Endothelial cell of umbilical vein (primary cell): Measurements from ENCODE around the gene NPFFR1. TPM values are rescaled to one million over a fixed set of nuclear protein-coding genes. Genes with fewer than 3 reads are reported as not detected.

Experiments used
- BruUV-seq: library from RNA; stranded (reverse); fragments of 400-500 nt; replicated peaks from 2 replicates; lab custom pipeline; 2021; lab: Mats Ljungman, UMichigan
- CTCF ChIA-PET: fragments of 300-600, 350-600 bp; sonication (Branson Sonifier 250); formaldehyde crosslinking; loops from one replicate; lab custom pipeline; 2021; ENCODE audit warnings: antibody characterized with exemption, inconsistent platforms; lab: Charles Lee
- POLR2A ChIA-PET: fragments of 300-600, 350-600 bp; sonication (Branson Sonifier 250); formaldehyde crosslinking; loops from one replicate; lab custom pipeline; 2021; ENCODE audit warnings: antibody characterized with exemption, inconsistent platforms; lab: Charles Lee
- DNase-seq: peaks from one replicate; pipeline ENCODE4 v3.0.0-alpha.2; 2011; ENCODE audit warnings: low read depth, low spot score
- FAIRE-seq: peaks from 2 replicates; lab custom pipeline; 2011; peaks lifted over from hg19 to GRCh38; lab: Jason Lieb, UNC
- H2AFZ ChIP-seq: 2 replicates; pipeline ENCODE4 v1.6.0; 2012; ENCODE audit warnings: low read depth, low read length, control low read depth, inconsistent platforms
- H3K27ac ChIP-seq: 2 replicates; pipeline ENCODE4 v1.5.1; 2011; ENCODE audit warnings: low read depth, mild to moderate bottlenecking, control low read depth, low read length, moderate library complexity; ENCODE audit not compliant: insufficient read depth
- H3K27me3 ChIP-seq, 2 experiments: 2 replicates each; pipeline versions ENCODE4 v1.6.0 to v1.6.1; 2011; ENCODE audit warnings: low read length in 2 of 2, mixed read lengths in 1 of 2; ENCODE audit not compliant: control insufficient read depth in 2 of 2, insufficient read depth in 2 of 2
- H3K36me3 ChIP-seq, 2 experiments: 2 replicates in 1 of 2; 3 replicates in 1 of 2; pipeline ENCODE4 v1.5.1; 2011; ENCODE audit warnings: low read length in 2 of 2, mild to moderate bottlenecking in 1 of 2, moderate library complexity in 1 of 2; ENCODE audit not compliant: control insufficient read depth in 2 of 2, insufficient read depth in 2 of 2; ENCODE audit errors: extremely low read depth in 1 of 2
- H3K4me1 ChIP-seq: 3 replicates; pipeline ENCODE4 v1.5.1; 2011; ENCODE audit warnings: mild to moderate bottlenecking, low read length; ENCODE audit not compliant: control insufficient read depth, insufficient read depth; ENCODE audit errors: extremely low read depth
- H3K4me2 ChIP-seq: 2 replicates; pipeline ENCODE4 v1.6.1; 2011; ENCODE audit warnings: low read length, control low read depth, mixed read lengths; ENCODE audit not compliant: insufficient read depth
- H3K4me3 ChIP-seq, 3 experiments: fragments of 200-600 bp in 1 of 3; sonication (generic), shearing (Covaris generic) in 1 of 3; replicated peaks in 1 of 3; 2 replicates each; pipeline ENCODE4 v1.5.1; 2011 to 2016; ENCODE audit warnings: control low read depth in 3 of 3, low read length in 3 of 3, mild to moderate bottlenecking in 2 of 3, inconsistent platforms in 1 of 3, low read depth in 1 of 3, moderate library complexity in 1 of 3; ENCODE audit not compliant: insufficient read depth in 1 of 3
- H3K79me2 ChIP-seq: 2 replicates; pipeline ENCODE4 v1.6.0; 2012; ENCODE audit warnings: low read length, inconsistent platforms; ENCODE audit not compliant: control insufficient read depth, insufficient read depth
- H3K9ac ChIP-seq: replicated peaks from 2 replicates; pipeline ENCODE3; 2011; ENCODE audit warnings: low read length, control low read depth; ENCODE audit not compliant: insufficient read depth; ENCODE audit errors: extremely low read depth
- H3K9me1 ChIP-seq: replicated peaks from 3 replicates; pipeline ENCODE4 v1.6.0; 2011; ENCODE audit warnings: mild to moderate bottlenecking, low read length; ENCODE audit not compliant: control insufficient read depth, insufficient read depth; ENCODE audit errors: extremely low read depth
- H3K9me3 ChIP-seq: replicated peaks from 2 replicates; pipeline ENCODE4 v1.5.1; 2012; ENCODE audit warnings: low read length, inconsistent platforms; ENCODE audit not compliant: control insufficient read depth, insufficient read depth
- H4K20me1 ChIP-seq: replicated peaks from 2 replicates; pipeline ENCODE3; 2011; ENCODE audit warnings: mild to moderate bottlenecking, low read length; ENCODE audit not compliant: control insufficient read depth, insufficient read depth; ENCODE audit errors: extremely low read depth
- CTCF ChIP-seq, 2 donors: IDR thresholded peaks; 1 replicate in 1 of 2; 2 replicates in 1 of 2; pipeline ENCODE4 v1.5.1; 2011; ENCODE audit warnings: low read length in 2 of 2, mild to moderate bottlenecking in 2 of 2, moderate library complexity in 2 of 2, control low read depth in 1 of 2, inconsistent platforms in 1 of 2, low read depth in 1 of 2; ENCODE audit not compliant: insufficient read depth in 1 of 2; ENCODE audit errors: extremely low read depth in 1 of 2
- EZH2 ChIP-seq: IDR thresholded peaks from 2 replicates; pipeline ENCODE4 v1.6.1; 2012; ENCODE audit warnings: borderline replicate concordance, low read depth, mild to moderate bottlenecking, moderate library complexity, low read length, inconsistent platforms; ENCODE audit not compliant: severe bottlenecking
- FOS ChIP-seq: IDR thresholded peaks from 2 replicates; pipeline ENCODE4 v1.6.1; 2011; ENCODE audit warnings: mild to moderate bottlenecking, low read length, moderate library complexity, borderline replicate concordance; ENCODE audit not compliant: insufficient read depth
- GATA2 ChIP-seq: IDR thresholded peaks from 2 replicates; pipeline ENCODE4 v1.7.0; 2011; ENCODE audit warnings: low read depth, mild to moderate bottlenecking, moderate library complexity, mixed read lengths, low read length; ENCODE audit not compliant: insufficient read length, insufficient read depth
- JUN ChIP-seq: IDR thresholded peaks from 2 replicates; pipeline ENCODE4 v1.6.1; 2011; ENCODE audit warnings: borderline replicate concordance, low read depth; ENCODE audit not compliant: insufficient read length, insufficient read depth
- MYC ChIP-seq: IDR thresholded peaks from one replicate; pipeline ENCODE4 v1.6.1; 2011; ENCODE audit warnings: mild to moderate bottlenecking, low read depth, low read length
- POLR2A ChIP-seq: IDR thresholded peaks from 2 replicates; pipeline ENCODE4 v1.6.1; 2012; ENCODE audit warnings: low read depth, mild to moderate bottlenecking, control low read depth, low read length
- POLR2AphosphoS5 ChIP-seq: IDR thresholded peaks from 2 replicates; pipeline ENCODE4 v1.6.1; 2012; ENCODE audit warnings: low read depth, mild to moderate bottlenecking, control low read depth, low read length, moderate library complexity; ENCODE audit not compliant: insufficient read depth
- dilution Hi-C: fragments of 300-500 bp; cut with MboI; formaldehyde crosslinking; loops from one replicate; pipeline ENCODE4 v1.15.0; 2019; ENCODE audit warnings: low sequenced_read_pairs; ENCODE audit not compliant: extremely low pct_ligation_motif_present
- intact Hi-C: fragments of 100-400 bp; cut with micrococcal nuclease; formaldehyde crosslinking; loops from one replicate; pipeline ENCODE4 v1.10.0; 2022
- polyA plus RNA-seq, 4 experiments: library from polyadenylated mRNA; depleted of rRNA in 3 of 4; stranded (reverse) in 3 of 4; unstranded in 1 of 4; fragments of >200 nt; gene quantifications; 2 replicates each; pipeline versions ENCODE4 v1.2.1 to v1.2.3, GENCODE V29; 2011 to 2012; ENCODE audit warnings: missing spikeins in 1 of 4
- total RNA-seq: library from RNA; stranded (reverse); gene quantifications from 2 replicates; pipeline ENCODE4 v1.2.3, GENCODE V29; 2021
- TF ChIP-seq, protein P1 (sequence below): IDR thresholded peaks from 2 replicates; pipeline ENCODE4 v1.6.1; 2011; ENCODE audit not compliant: insufficient read depth, insufficient read length

Gene NPFFR1
- total and polyA plus RNA-seq, 2 donors (not counting 3 experiments of a cell fraction or from before 2014, with no cell fraction given): not detected

- BruUV-seq: no TSS peak
- Histone ChIP-seq H3K4me2 (no peak overlapping the region), H3K27me3 (peaks cover 48 to 71% of the 10 kb centered on the region in 2 experiments), H3K9ac (no peak overlapping the region), H3K79me2 (no peaks in the 10 kb centered on the region), H4K20me1 (no peaks in the 10 kb centered on the region), H3K27ac (no peak overlapping the region), H3K9me3 (no peaks in the 10 kb centered on the region), H3K36me3 (no peaks in the 10 kb centered on the region), H3K9me1 (no peaks in the 10 kb centered on the region), H3K4me1 (no peaks in the 10 kb centered on the region), H3K4me3 (no peak overlapping the region), H2AFZ (no peak overlapping the region)
- DNase-seq (no peak), FAIRE-seq (no peak)
- dilution Hi-C loops (no loop called here), intact Hi-C loops (no loop called here)
- CTCF ChIA-PET: no interaction called here
- TF ChIP-seq POLR2AphosphoS5 (no peak), EZH2 (no peak), JUN (no peak), POLR2A (no peak), MYC (no peak), CTCF (IDR thresholded peaks at IDR 0.05; ENCODE audit: extremely low read depth in 1 of 2, insufficient read depth in 1 of 2, low read depth in 1 of 2, low read length in 2 of 2) (no peak), GATA2 (no peak), FOS (no peak)
- TF ChIP-seq, protein P1, sequence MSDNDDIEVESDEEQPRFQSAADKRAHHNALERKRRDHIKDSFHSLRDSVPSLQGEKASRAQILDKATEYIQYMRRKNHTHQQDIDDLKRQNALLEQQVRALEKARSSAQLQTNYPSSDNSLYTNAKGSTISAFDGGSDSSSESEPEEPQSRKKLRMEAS: no peak
- POLR2A ChIA-PET: no interaction called here
Measured at GRCh38 chr10:70283071-70283444, 746 bp downstream of the NPFFR1 start.
